NCI-H2196 treated with DMSO at 0.1 percent for 48 hours (cell line): Measurements from ENCODE around the gene SORCS3.

ENCODE experiments used
- DNase-seq: peaks from one replicate; lab custom pipeline; 2025; ENCODE audit not compliant: unreplicated experiment; lab: John Stamatoyannopoulos, UW

SORCS3 gene

DNA sequence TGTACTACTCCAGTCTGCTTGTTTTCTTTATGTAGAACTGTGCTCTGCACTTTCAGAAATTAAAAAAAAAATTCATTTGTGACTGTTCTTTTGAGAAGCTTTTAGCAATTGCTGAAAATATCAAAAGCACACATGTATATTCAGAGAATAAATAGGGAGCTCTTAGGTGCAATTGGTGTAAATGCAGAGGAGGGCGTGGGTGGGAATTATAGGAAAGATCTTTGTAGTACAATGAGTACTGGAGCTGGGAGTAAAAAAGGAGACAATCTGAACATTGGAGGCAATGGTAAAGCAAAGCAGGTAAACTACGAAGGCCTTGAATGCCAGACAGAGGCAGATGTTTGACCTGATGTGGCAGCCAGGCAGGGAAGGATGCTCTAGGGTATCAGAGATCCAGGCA, 267.5 kb downstream of the SORCS3 start:
- DNase-seq = no peak

- DNase-seq = no peak
Observed at GRCh38 chr10:104910712-104911111, 269.6 kb downstream of the SORCS3 start.

DNA sequence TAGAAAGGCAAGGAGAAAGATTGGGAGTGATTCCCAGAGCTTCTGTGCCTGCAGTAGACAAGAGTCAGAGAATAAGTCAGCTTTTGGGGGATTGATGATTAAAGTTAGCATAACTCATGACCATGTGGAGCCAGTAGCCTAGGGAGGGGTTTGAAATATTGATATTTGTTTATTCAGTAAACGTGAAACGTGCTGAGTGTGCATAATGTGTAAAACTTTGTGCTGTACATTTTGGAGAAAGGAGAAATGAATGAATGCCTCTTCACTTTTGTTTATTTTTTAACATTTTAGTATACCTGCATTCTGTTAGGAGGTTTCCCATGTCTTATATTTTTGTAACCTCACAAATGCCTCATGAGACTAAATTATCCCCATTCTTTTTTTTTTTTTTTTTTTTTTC, 272.3 kb downstream of the SORCS3 start:
- DNase-seq = no peak

GRCh38 chr10:104920476-104920875, 279.4 kb downstream of the SORCS3 start:
- no peak for DNase-seq

- no peak for DNase-seq
Observed at GRCh38 chr10:104921763-104922162, 280.7 kb downstream of the SORCS3 start.

- no peak for DNase-seq
Observed at GRCh38 chr10:104922810-104923209, 281.7 kb downstream of the SORCS3 start.

GRCh38 chr10:104923501-104923900, 282.4 kb downstream of the SORCS3 start:
- no peak for DNase-seq

DNA sequence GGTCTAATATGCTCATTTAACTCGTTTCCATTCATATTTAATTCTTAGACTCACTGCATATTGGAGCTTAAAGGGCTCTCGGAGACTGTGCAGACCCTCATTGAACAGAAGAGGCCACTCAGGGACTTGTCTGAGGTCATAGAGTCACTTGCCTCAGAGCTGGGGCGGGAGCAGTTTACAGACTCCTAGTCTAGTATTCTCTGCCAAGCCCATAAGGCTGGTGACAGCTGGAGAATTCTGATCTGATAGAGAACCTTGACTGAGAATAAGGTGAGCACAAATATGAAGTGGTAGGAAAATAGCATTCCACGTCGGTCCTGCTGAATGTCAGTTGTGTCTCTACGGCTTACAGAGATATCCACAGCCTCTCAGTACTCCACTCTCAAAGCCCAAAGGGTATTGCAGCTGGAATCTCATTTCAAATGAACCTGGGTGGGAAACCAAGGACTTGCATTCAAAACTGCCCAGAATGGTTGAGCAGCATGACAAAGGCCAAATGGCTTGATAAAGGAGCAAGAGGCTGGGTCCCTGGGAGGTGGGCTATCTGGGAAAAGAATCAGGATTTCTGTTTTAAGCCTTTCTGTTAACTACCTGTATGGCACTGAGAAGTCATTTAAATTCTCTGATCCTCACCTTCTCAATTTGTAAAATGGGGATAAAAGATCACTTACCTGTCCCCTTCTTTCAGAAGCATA, 283.2 kb downstream of the SORCS3 start:
- no peak for DNase-seq

GRCh38 chr10:104925232-104925851, 284.3 kb downstream of the SORCS3 start:
- no peak for DNase-seq

DNA sequence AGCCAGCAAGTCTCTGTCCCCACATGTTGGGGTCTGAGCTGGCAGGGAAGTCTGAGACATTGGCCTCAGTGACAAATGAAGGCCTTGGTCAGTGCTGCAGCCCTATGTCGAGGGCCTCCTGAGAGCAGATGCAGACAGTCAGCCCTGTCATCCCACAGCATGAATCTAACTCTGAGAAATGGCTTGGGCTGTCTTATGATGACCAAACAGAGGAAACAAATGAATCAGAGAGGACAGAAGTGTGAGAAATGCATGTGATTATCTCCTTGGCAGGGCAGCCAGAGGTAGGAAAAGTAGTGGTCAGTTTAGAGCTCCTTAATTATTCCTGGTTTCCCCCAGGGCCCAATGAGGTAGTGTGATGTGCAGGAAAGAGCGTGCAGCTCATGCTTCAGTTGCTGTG, 287.6 kb downstream of the SORCS3 start:
- no peak for DNase-seq

DNA sequence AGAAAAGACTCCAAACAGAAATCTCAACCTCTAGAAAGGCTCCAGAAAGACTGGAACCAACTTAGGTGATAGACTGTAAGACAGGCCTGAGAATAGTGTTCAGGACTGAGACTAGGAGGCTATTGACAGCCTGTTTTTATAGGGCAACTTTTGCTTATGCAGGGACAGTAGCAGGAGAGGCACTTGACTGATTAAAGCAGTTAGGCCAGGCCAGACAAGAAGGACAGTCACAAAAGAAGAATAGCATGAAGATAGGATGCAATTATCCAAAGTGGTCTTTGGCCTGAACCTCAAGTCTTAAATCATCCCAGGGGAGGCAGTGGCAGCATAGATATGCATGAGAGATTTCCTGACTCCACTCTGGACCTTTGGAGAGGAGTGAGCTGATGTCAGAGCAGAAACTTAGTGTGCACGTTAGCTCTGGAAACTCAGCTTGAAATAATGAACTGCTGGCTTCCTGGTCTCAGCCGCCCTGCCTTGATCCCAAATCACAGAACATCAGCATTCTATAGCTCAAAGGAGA, 290.6 kb downstream of the SORCS3 start:
- DNase-seq = no peak

DNA sequence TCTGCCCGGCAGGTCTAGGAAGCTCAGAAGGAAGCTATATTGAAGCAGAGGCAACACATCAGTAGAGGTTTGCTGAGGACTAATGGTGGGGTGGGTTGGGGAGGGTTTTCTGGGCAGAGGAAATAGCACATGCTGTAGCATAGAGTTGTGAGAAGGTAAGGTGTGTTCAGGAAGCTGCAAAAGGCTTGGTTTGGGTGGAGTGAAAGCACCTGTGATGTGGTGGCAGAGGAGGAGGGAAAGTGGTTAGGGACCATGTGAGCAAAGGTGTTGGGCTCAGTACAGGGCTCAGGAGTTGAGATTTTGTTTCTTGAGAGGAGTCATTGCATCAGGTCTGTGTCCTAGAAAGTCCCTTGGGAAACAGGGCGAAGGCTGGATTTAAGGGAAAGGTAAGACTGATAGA, 294.6 kb downstream of the SORCS3 start:
- DNase-seq = no peak

- no peak for DNase-seq
Observed at GRCh38 chr10:104937567-104937966, 296.5 kb downstream of the SORCS3 start.

DNA sequence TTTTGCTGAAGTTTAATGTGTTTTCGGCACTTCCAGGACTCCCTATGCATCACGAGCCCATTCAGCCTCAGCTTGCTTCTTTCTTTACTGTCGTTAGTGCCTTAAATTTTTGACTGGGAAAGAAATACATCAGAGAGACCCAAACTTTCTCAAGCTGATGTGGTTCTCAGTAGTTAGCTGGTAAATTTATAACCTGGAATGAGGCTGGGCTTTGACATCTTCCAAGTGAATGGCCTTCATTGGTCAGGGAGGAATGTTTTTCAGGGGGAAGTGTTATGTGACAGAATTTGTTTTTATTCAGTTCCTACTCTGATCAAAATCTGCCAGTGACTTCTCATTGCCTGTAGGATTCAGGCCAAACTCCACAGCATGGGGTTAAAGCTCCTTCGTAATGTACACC, 296.9 kb downstream of the SORCS3 start:
- DNase-seq = no peak

- DNase-seq = no peak
Observed at GRCh38 chr10:104941662-104942061, 300.6 kb downstream of the SORCS3 start.

DNA sequence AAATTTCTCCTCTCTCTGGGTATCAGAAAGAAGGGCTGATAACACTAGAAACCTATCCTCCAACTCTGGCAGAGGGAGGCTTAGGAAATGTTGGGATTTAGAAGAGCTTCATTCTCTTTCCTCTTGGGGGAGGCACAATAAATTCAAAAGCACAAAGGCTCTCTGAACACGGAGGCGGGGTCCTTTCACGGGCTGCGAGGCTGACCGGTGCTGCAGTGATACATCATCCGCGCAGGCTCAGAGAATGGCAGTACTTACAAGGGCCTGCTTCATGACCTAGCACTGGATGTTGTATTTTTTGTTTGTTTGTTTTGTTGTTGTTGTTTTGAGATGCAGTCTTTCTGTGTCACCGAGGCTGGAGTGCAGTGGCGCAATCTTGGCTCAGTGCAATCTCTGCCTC, 306.2 kb downstream of the SORCS3 start:
- no peak for DNase-seq

- DNase-seq = no peak
Observed at GRCh38 chr10:104957178-104957841, 316.2 kb downstream of the SORCS3 start.

DNA sequence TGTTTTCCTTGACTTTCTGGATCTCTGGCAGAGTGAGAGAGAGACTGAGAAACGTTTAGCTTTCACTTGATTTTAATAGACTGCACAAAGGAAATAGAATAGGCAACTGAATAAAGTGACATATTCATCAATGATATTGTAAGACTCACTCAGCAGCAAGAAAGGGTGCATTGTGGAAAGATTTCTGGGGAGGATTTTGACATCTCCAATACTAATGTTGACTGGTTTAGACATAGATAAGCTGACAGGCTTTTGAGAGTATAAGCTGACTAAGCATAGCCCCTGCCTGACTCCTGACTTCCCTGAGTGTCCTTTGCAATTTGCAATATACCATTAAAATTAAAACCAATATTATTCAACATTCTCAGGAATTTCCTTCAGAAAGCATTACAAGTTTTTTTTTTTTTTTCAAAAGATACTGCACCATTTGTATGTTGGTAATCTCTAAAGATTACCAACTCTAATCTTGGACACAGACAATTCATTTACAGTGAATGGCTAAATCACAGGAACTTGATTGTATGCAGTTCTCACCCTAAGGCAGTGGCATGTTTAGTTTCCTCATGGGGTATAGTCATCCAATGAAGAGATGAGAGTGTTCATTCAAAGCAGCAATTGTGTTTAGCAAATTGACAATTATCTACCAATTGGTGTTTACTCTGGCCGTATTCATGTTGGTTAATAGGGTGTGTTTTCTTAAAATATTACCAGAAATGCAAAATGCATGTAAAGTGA, 325.6 kb downstream of the SORCS3 start:
- DNase-seq = no peak

- no peak for DNase-seq
Observed at GRCh38 chr10:104980368-104980767, 339.3 kb downstream of the SORCS3 start.

- no peak for DNase-seq
Observed at GRCh38 chr10:104981995-104982394, 340.9 kb downstream of the SORCS3 start.

GRCh38 chr10:104988686-104989085, 347.6 kb downstream of the SORCS3 start:
- no peak for DNase-seq

DNA sequence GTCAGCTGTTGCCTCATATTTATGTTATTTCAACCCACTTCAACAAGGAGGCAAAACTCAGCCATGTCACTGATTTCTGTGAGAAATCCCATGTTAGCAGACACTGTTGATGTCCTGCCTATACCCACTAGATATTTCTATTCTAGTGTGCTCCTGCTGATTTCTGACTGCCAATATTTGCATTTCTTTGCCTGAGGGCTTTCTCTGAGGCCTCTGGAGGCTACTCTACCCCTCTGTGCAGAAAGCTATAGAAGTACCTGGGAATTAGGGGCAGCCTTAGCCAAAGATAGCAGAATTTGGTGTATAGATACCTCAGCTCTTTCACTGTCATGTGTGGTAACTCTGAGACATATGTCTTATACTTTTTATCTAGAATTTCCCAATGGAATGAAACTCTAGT, 348.8 kb downstream of the SORCS3 start:
- no peak for DNase-seq
